ENCODE measurements around the gene MEIOSIN. TPM values are rescaled to one million over a fixed set of nuclear protein-coding genes. Genes with fewer than 3 reads are reported as not detected.
A peak's percentile ranks its signal among the peaks of the same experiment; 100 is the strongest.

MEIOSIN gene
- total RNA-seq, 1 donor from 2014 or later, result not detected

GRCh38 chr19:45761714-45762113, 28.5 kb downstream of the MEIOSIN start:
- Mint-ChIP-seq H3K4me1 (ENCODE audit: low read depth, unreplicated experiment) (peaks cover 3% of the 10 kb centered on the region), H3K27ac (ENCODE audit: unreplicated experiment) (no peak overlapping the region), H3K27me3 (ENCODE audit: unreplicated experiment) (peaks cover 5% of the 10 kb centered on the region), H3K36me3 (ENCODE audit: unreplicated experiment) (no peaks in the 10 kb centered on the region), H3K9me3 (ENCODE audit: unreplicated experiment) (no peaks in the 10 kb centered on the region), H3K4me3 (ENCODE audit: unreplicated experiment) (no peak overlapping the region)
- no peak for TF ChIP-seq CTCF (IDR thresholded peaks at IDR 0.05; ENCODE audit: partially characterized antibody, unreplicated experiment)
- no peak for DNase-seq

- no peak for DNase-seq
- no peak for TF ChIP-seq CTCF (IDR thresholded peaks at IDR 0.05; ENCODE audit: partially characterized antibody, unreplicated experiment)
- H3K36me3 Mint-ChIP-seq (ENCODE audit: unreplicated experiment), result no peaks in the 10 kb centered on the region
- H3K4me3 Mint-ChIP-seq (ENCODE audit: unreplicated experiment), result no peak overlapping the region
- H3K4me1 Mint-ChIP-seq (ENCODE audit: low read depth, unreplicated experiment), result peaks cover 3% of the 10 kb centered on the region
- H3K27ac Mint-ChIP-seq (ENCODE audit: unreplicated experiment), result no peak overlapping the region
- H3K27me3 Mint-ChIP-seq (ENCODE audit: unreplicated experiment), result peaks cover 5% of the 10 kb centered on the region
- H3K9me3 Mint-ChIP-seq (ENCODE audit: unreplicated experiment), result no peaks in the 10 kb centered on the region
Observed at GRCh38 chr19:45762870-45763631, 29.8 kb downstream of the MEIOSIN start.

- H3K9me3 Mint-ChIP-seq (ENCODE audit: unreplicated experiment), result no peaks in the 10 kb centered on the region
- no peak overlapping the region for H3K27ac Mint-ChIP-seq (ENCODE audit: unreplicated experiment)
- peaks cover 3% of the 10 kb centered on the region for H3K4me1 Mint-ChIP-seq (ENCODE audit: low read depth, unreplicated experiment)
- H3K4me3 Mint-ChIP-seq (ENCODE audit: unreplicated experiment), result no peak overlapping the region
- H3K27me3 Mint-ChIP-seq (ENCODE audit: unreplicated experiment), result peaks cover 6% of the 10 kb centered on the region
- DNase-seq, result no peak
- TF ChIP-seq CTCF (IDR thresholded peaks at IDR 0.05; ENCODE audit: partially characterized antibody, unreplicated experiment), result no peak
- H3K36me3 Mint-ChIP-seq (ENCODE audit: unreplicated experiment), result no peaks in the 10 kb centered on the region
Observed at GRCh38 chr19:45763691-45764294, 30.6 kb downstream of the MEIOSIN start.

GRCh38 chr19:45764475-45764874, 31.2 kb downstream of the MEIOSIN start:
- no peak for DNase-seq
- Mint-ChIP-seq H3K27ac (ENCODE audit: unreplicated experiment) (no peak overlapping the region), H3K27me3 (ENCODE audit: unreplicated experiment) (peaks cover 8% of the 10 kb centered on the region), H3K4me3 (ENCODE audit: unreplicated experiment) (peak overlapping the region; percentile 69), H3K36me3 (ENCODE audit: unreplicated experiment) (no peaks in the 10 kb centered on the region), H3K9me3 (ENCODE audit: unreplicated experiment) (peaks cover 3% of the 10 kb centered on the region), H3K4me1 (ENCODE audit: low read depth, unreplicated experiment) (peaks cover 3% of the 10 kb centered on the region)
- peak; percentile 34 for TF ChIP-seq CTCF (IDR thresholded peaks at IDR 0.05; ENCODE audit: partially characterized antibody, unreplicated experiment)

Measured in glutamatergic neuron (in vitro differentiated cells).